ENCODE results near the gene MYH10. TPM values are rescaled to one million over a fixed set of nuclear protein-coding genes. Genes with fewer than 3 reads are reported as not detected.

The MYH10 gene
- total and polyA plus RNA-seq, 5 donors from 2014 or later = 0.67 to 4.0 (median 1.1) TPM

- H3K9me3 Mint-ChIP-seq = peaks cover 0 to 10% (median 2%) of the 10 kb centered on the region in 7 donors
- Histone ChIP-seq H3K4me1 (ENCODE audit: control insufficient read depth, insufficient read depth, low read length, poor library complexity, severe bottlenecking) (no peaks in the 10 kb centered on the region), H3K36me3 (ENCODE audit: control insufficient read depth, insufficient read depth, low read length) (no peaks in the 10 kb centered on the region), H3K27me3 (ENCODE audit: control insufficient read depth, insufficient read depth, low read length) (peaks cover 8% of the 10 kb centered on the region), H3K9me3 (ENCODE audit: control insufficient read depth in 2 of 2, low read length in 2 of 2) (no peaks in the 10 kb centered on the region), H3K4me3 (ENCODE audit: low read depth, low read length) (no peak overlapping the region), H3K27ac (ENCODE audit: insufficient read depth, low read length, poor library complexity, severe bottlenecking) (no peak overlapping the region)
- H3K4me3 Mint-ChIP-seq = no peak overlapping the region
- no peaks in the 10 kb centered on the region for H3K36me3 Mint-ChIP-seq
- H3K4me1 Mint-ChIP-seq = no peaks in the 10 kb centered on the region
- H3K27me3 Mint-ChIP-seq = peaks cover 23% of the 10 kb centered on the region
- DNase-seq (no peak), ATAC-seq (ENCODE audit: low read depth in 2 of 2) (no peak)
- H3K27ac Mint-ChIP-seq = no peak overlapping the region
Observed at GRCh38 chr17:8659758-8660410, 29.4 kb upstream of the MYH10 start.

DNA sequence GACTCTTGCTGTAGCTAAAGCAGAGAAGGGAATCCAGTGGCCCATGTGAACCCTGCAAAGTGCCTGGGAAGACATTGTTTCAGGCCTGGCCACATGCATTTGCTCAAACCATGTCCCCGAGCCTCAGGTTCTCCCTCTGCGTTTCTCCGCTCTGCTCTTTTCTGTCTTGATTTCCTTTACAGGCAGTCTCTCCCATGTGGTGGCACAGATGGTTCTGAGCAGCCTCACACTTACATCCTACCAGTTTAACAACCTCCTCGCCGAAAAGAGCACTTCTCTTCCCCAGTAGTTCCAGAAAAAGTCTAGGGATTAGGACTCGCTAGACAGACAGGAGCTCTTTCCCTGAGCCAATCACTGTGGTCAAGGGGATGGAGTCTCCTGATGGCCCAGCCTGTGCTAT is 28.3 kb upstream of the MYH10 start:
- Histone ChIP-seq H3K4me1 (ENCODE audit: control insufficient read depth, insufficient read depth, low read length, poor library complexity, severe bottlenecking) (no peaks in the 10 kb centered on the region), H3K36me3 (ENCODE audit: control insufficient read depth, insufficient read depth, low read length) (no peaks in the 10 kb centered on the region), H3K9me3 (ENCODE audit: control insufficient read depth in 2 of 2, low read length in 2 of 2) (no peaks in the 10 kb centered on the region), H3K4me3 (ENCODE audit: low read depth, low read length) (no peak overlapping the region), H3K27me3 (ENCODE audit: control insufficient read depth, insufficient read depth, low read length) (peaks cover 8% of the 10 kb centered on the region), H3K27ac (ENCODE audit: insufficient read depth, low read length, poor library complexity, severe bottlenecking) (no peak overlapping the region)
- no peaks in the 10 kb centered on the region for H3K4me1 Mint-ChIP-seq
- ATAC-seq (ENCODE audit: low read depth in 2 of 2) (no peak), DNase-seq (no peak)
- no peak overlapping the region for H3K4me3 Mint-ChIP-seq
- peaks cover 29% of the 10 kb centered on the region for H3K27me3 Mint-ChIP-seq
- H3K36me3 Mint-ChIP-seq = no peaks in the 10 kb centered on the region
- peaks cover 0 to 10% (median 4%) of the 10 kb centered on the region in 7 donors for H3K9me3 Mint-ChIP-seq
- no peak overlapping the region for H3K27ac Mint-ChIP-seq

DNA sequence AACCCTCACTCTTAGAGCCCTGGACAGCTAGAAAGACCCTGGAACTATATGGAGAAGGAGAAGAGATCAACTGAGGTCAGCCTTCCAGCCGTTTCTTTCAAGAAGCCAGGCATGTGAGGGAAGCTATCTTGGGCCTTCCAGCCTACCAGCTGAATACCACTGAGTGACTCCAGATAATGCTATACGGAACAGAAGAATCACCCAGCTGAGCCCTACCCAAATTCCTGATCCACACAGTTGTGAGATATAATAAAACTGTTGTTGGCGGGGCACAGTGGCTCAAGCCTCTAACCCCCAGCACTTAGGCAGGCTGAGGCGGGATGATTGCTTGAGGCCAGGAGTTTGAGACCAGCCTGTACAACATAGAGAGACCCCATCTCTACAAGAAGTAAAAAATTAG is 26.2 kb upstream of the MYH10 start:
- H3K27me3 ChIP-seq (ENCODE audit: control insufficient read depth, insufficient read depth, low read length) = peaks cover 5% of the 10 kb centered on the region
- no peak overlapping the region for H3K4me3 ChIP-seq (ENCODE audit: low read depth, low read length)
- no peaks in the 10 kb centered on the region for H3K4me1 Mint-ChIP-seq
- H3K36me3 Mint-ChIP-seq = no peaks in the 10 kb centered on the region
- peaks cover 24% of the 10 kb centered on the region for H3K27me3 Mint-ChIP-seq
- no peaks in the 10 kb centered on the region for H3K4me1 ChIP-seq (ENCODE audit: control insufficient read depth, insufficient read depth, low read length, poor library complexity, severe bottlenecking)
- no peak overlapping the region for H3K27ac Mint-ChIP-seq
- ATAC-seq (ENCODE audit: low read depth in 2 of 2) = no peak
- no peak overlapping the region for H3K4me3 Mint-ChIP-seq
- H3K27ac ChIP-seq (ENCODE audit: insufficient read depth, low read length, poor library complexity, severe bottlenecking) = no peak overlapping the region
- no peak for DNase-seq
- peaks cover 0 to 10% (median 3%) of the 10 kb centered on the region in 7 donors for H3K9me3 Mint-ChIP-seq
- no peaks in the 10 kb centered on the region for H3K36me3 ChIP-seq (ENCODE audit: control insufficient read depth, insufficient read depth, low read length)
- H3K9me3 ChIP-seq (ENCODE audit: control insufficient read depth in 2 of 2, low read length in 2 of 2) = no peaks in the 10 kb centered on the region

DNA sequence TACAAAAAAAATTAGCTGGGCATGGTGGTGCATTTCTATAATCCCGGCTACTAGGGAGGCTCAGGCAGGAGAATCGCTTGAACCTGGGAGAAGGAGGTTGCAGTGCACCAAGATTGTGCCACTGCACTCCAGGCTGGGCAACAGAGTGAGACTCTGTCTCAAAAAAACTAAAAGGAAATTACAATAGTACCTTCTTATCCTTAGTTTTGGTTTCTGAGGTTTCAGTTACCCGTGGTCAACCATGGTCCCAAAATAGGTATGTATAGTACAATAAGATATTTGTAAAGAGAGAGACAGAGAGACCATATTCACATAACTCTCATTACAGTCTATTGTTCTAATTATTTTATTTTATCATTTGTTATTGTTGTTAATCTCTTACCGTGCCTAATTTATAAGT is 24.3 kb upstream of the MYH10 start:
- peaks cover 0 to 10% (median 3%) of the 10 kb centered on the region in 7 donors for H3K9me3 Mint-ChIP-seq

GRCh38 chr17:8651013-8651412 is 20.5 kb upstream of the MYH10 start:
- Mint-ChIP-seq H3K27ac (no peak overlapping the region), H3K9me3 (peaks cover 0 to 2% (median 0%) of the 10 kb centered on the region in 7 donors), H3K27me3 (peaks cover 22% of the 10 kb centered on the region), H3K4me1 (no peaks in the 10 kb centered on the region), H3K36me3 (no peaks in the 10 kb centered on the region), H3K4me3 (no peak overlapping the region)
- H3K4me3 ChIP-seq (ENCODE audit: low read depth, low read length) = no peak overlapping the region
- no peaks in the 10 kb centered on the region for H3K36me3 ChIP-seq (ENCODE audit: control insufficient read depth, insufficient read depth, low read length)
- H3K27ac ChIP-seq (ENCODE audit: insufficient read depth, low read length, poor library complexity, severe bottlenecking) = no peak overlapping the region
- DNase-seq (no peak), ATAC-seq (ENCODE audit: low read depth in 2 of 2) (no peak)
- peaks cover 1% of the 10 kb centered on the region for H3K27me3 ChIP-seq (ENCODE audit: control insufficient read depth, insufficient read depth, low read length)
- H3K4me1 ChIP-seq (ENCODE audit: control insufficient read depth, insufficient read depth, low read length, poor library complexity, severe bottlenecking) = no peaks in the 10 kb centered on the region
- H3K9me3 ChIP-seq (ENCODE audit: control insufficient read depth in 2 of 2, low read length in 2 of 2) = no peaks in the 10 kb centered on the region

More for the DNA sequence above, 24.3 kb upstream of the MYH10 start:
- Histone ChIP-seq H3K9me3 (ENCODE audit: control insufficient read depth in 2 of 2, low read length in 2 of 2) (no peaks in the 10 kb centered on the region), H3K27me3 (ENCODE audit: control insufficient read depth, insufficient read depth, low read length) (peaks cover 3% of the 10 kb centered on the region), H3K36me3 (ENCODE audit: control insufficient read depth, insufficient read depth, low read length) (no peaks in the 10 kb centered on the region), H3K27ac (ENCODE audit: insufficient read depth, low read length, poor library complexity, severe bottlenecking) (no peak overlapping the region), H3K4me1 (ENCODE audit: control insufficient read depth, insufficient read depth, low read length, poor library complexity, severe bottlenecking) (no peaks in the 10 kb centered on the region), H3K4me3 (ENCODE audit: low read depth, low read length) (no peak overlapping the region)
- H3K27me3 Mint-ChIP-seq = peaks cover 23% of the 10 kb centered on the region
- ATAC-seq (ENCODE audit: low read depth in 2 of 2) (no peak), DNase-seq (no peak)
- no peak overlapping the region for H3K27ac Mint-ChIP-seq
- no peak overlapping the region for H3K4me3 Mint-ChIP-seq
- H3K4me1 Mint-ChIP-seq = no peaks in the 10 kb centered on the region
- H3K36me3 Mint-ChIP-seq = no peaks in the 10 kb centered on the region

DNA sequence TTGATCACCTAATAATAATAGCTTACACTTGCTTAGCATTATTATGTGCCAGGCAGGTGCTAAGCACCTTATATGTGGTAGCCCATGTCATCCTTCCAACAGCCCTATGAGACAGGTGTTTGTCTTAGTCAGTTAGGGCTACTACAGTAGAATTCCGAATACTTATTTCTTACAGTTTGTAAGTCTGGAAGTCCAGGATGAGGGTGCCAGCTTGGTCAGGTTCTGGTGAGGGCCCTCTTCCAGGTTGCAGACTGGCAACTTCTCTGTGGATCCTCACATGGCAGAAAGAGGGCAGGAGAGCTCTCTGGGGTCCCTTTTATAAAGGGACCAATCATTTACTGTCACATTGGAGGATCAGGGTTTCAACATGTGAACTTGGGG is 19.6 kb upstream of the MYH10 start:
- H3K36me3 Mint-ChIP-seq = no peaks in the 10 kb centered on the region
- H3K4me3 Mint-ChIP-seq = no peak overlapping the region
- peaks cover 29% of the 10 kb centered on the region for H3K27me3 Mint-ChIP-seq

DNA sequence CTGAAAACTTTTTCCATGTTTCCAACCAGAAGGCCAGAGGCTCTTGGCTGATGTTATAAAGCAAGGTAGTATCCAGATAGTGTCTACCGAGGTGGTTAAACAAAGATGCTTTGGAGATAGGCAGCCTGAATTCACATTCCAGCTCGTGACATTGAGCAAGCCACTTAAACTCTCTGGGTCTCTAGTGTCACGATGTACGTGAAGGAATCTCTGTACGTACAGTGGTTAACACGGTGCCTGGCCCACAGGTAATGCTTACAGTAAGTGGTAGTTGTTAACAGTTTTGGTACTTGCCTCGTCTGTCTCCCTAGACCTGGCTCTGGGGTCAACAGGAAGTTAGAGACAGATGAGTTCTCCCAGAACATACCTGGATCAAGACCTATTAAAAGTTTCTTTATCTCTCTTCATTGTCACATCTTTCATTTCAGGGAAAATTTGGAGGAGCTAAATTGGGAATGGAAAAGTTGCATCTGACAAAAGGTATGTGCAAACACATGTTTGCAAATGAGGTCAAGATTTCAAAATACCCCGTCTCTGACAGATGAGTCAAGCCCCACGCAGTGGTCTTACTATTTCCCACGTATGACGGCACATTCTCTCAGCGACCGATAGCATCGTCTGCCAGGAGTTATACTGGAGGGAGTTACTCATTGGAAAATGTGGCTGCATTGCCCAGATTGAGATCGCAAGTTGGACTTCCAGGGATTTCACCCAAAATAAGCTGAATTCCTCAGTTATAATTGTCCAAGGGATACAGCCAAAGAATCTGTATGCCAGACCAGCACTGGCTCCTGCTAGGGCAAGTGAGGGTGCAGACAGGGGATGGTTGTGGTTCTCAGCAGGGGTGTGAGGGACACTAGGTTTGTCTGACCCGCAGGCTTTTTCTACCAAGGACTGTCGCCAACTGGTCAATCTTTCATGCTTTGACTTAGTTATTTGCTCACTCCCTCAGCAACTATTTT is 18.9 kb upstream of the MYH10 start:
- Histone ChIP-seq H3K36me3 (ENCODE audit: control insufficient read depth, insufficient read depth, low read length) (no peaks in the 10 kb centered on the region), H3K4me1 (ENCODE audit: control insufficient read depth, insufficient read depth, low read length, poor library complexity, severe bottlenecking) (no peaks in the 10 kb centered on the region), H3K27ac (ENCODE audit: insufficient read depth, low read length, poor library complexity, severe bottlenecking) (no peak overlapping the region), H3K9me3 (ENCODE audit: control insufficient read depth in 2 of 2, low read length in 2 of 2) (no peaks in the 10 kb centered on the region), H3K27me3 (ENCODE audit: control insufficient read depth, insufficient read depth, low read length) (peaks cover 1% of the 10 kb centered on the region), H3K4me3 (ENCODE audit: low read depth, low read length) (no peak overlapping the region)
- H3K9me3 Mint-ChIP-seq = peaks cover 0 to 2% (median 0%) of the 10 kb centered on the region in 7 donors
- no peak overlapping the region for H3K4me3 Mint-ChIP-seq
- H3K36me3 Mint-ChIP-seq = no peaks in the 10 kb centered on the region
- H3K27me3 Mint-ChIP-seq = peaks cover 23% of the 10 kb centered on the region
- H3K27ac Mint-ChIP-seq = no peak overlapping the region
- ATAC-seq (ENCODE audit: low read depth in 2 of 2) (no peak), DNase-seq (no peak)
- no peaks in the 10 kb centered on the region for H3K4me1 Mint-ChIP-seq

More for the DNA sequence above, 19.6 kb upstream of the MYH10 start:
- H3K27ac Mint-ChIP-seq = no peak overlapping the region
- no peaks in the 10 kb centered on the region for H3K4me1 Mint-ChIP-seq
- no peaks in the 10 kb centered on the region for H3K36me3 ChIP-seq (ENCODE audit: control insufficient read depth, insufficient read depth, low read length)
- H3K4me3 ChIP-seq (ENCODE audit: low read depth, low read length) = no peak overlapping the region
- H3K27ac ChIP-seq (ENCODE audit: insufficient read depth, low read length, poor library complexity, severe bottlenecking) = no peak overlapping the region
- no peak for DNase-seq
- no peak for ATAC-seq (ENCODE audit: low read depth in 2 of 2)
- peaks cover 0 to 2% (median 0%) of the 10 kb centered on the region in 7 donors for H3K9me3 Mint-ChIP-seq
- H3K9me3 ChIP-seq (ENCODE audit: control insufficient read depth in 2 of 2, low read length in 2 of 2) = no peaks in the 10 kb centered on the region
- peaks cover 1% of the 10 kb centered on the region for H3K27me3 ChIP-seq (ENCODE audit: control insufficient read depth, insufficient read depth, low read length)
- H3K4me1 ChIP-seq (ENCODE audit: control insufficient read depth, insufficient read depth, low read length, poor library complexity, severe bottlenecking) = no peaks in the 10 kb centered on the region

All from CD4-positive, CD25-positive, alpha-beta regulatory T cell (primary cell).